CD4-positive, alpha-beta memory T cell (primary cell): ENCODE results near the gene CCDC77. TPM values are rescaled to one million over a fixed set of nuclear protein-coding genes. Genes with fewer than 3 reads are reported as not detected.

ENCODE experiments used
- CTCF ChIA-PET: fragments of 350-600 bp; sonication (Branson Sonifier 250); formaldehyde crosslinking; loops from one replicate; lab custom pipeline; 2021; ENCODE audit warnings: inconsistent platforms; ENCODE audit not compliant: partially characterized antibody; lab: Charles Lee
- POLR2A ChIA-PET: fragments of 350-600 bp; sonication (Branson Sonifier 250); formaldehyde crosslinking; loops from one replicate; lab custom pipeline; 2021; ENCODE audit not compliant: partially characterized antibody; lab: Charles Lee
- DNase-seq, 5 donors: peaks; one replicate each; pipeline versions ENCODE4 v3.0.0 to v3.0.0-alpha.2; 2020 to 2022; ENCODE audit warnings: mixed read lengths in 1 of 5
- H3K27ac ChIP-seq: one replicate; pipeline ENCODE4 v1.7.0; 2013; ENCODE audit warnings: low read depth, low read length
- H3K27me3 ChIP-seq: 2 replicates; pipeline ENCODE4 v1.7.0; 2013; ENCODE audit warnings: mild to moderate bottlenecking, low read length, moderate library complexity; ENCODE audit not compliant: insufficient read depth
- H3K36me3 ChIP-seq: 2 replicates; pipeline ENCODE4 v1.7.0; 2013; ENCODE audit warnings: mild to moderate bottlenecking, low read length, moderate library complexity; ENCODE audit not compliant: insufficient read depth
- H3K4me1 ChIP-seq: 2 replicates; pipeline ENCODE4 v1.7.0; 2013; ENCODE audit warnings: mild to moderate bottlenecking, low read length, moderate library complexity; ENCODE audit not compliant: insufficient read depth
- H3K4me3 ChIP-seq, 2 donors: one replicate each; pipeline ENCODE4 v1.7.0; 2013; ENCODE audit warnings: low read length in 2 of 2, mild to moderate bottlenecking in 1 of 2
- H3K9me3 ChIP-seq, 2 donors: one replicate each; pipeline ENCODE4 v1.7.0; 2013; ENCODE audit warnings: low read length in 2 of 2, control low read depth in 1 of 2; ENCODE audit not compliant: control insufficient read depth in 1 of 2
- H3K27ac Mint-ChIP-seq, 7 donors: one replicate each; pipeline ENCODE4 v1.8.0; 2020 to 2021; ENCODE audit warnings: mixed read lengths in 7 of 7, mild to moderate bottlenecking in 6 of 7, inconsistent platforms in 3 of 7, moderate library complexity in 3 of 7
- H3K27me3 Mint-ChIP-seq, 2 donors: one replicate each; pipeline ENCODE4 v1.8.0; 2020 to 2021; ENCODE audit warnings: mixed read lengths in 2 of 2
- H3K36me3 Mint-ChIP-seq, 2 donors: one replicate each; pipeline ENCODE4 v1.8.0; 2020 to 2021; ENCODE audit warnings: mixed read lengths in 2 of 2, inconsistent platforms in 1 of 2, mild to moderate bottlenecking in 1 of 2
- H3K4me1 Mint-ChIP-seq, 4 donors: one replicate each; pipeline ENCODE4 v1.8.0; 2020 to 2021; ENCODE audit warnings: mixed read lengths in 4 of 4, mild to moderate bottlenecking in 1 of 4
- H3K4me3 Mint-ChIP-seq, 8 donors: one replicate each; pipeline ENCODE4 v1.8.0; 2020 to 2021; ENCODE audit warnings: mixed read lengths in 8 of 8, mild to moderate bottlenecking in 7 of 8, moderate library complexity in 6 of 8, inconsistent platforms in 3 of 8
- H3K9me3 Mint-ChIP-seq, 8 donors: one replicate each; pipeline ENCODE4 v1.8.0; 2020 to 2021; ENCODE audit warnings: mixed read lengths in 8 of 8, mild to moderate bottlenecking in 5 of 8, inconsistent platforms in 3 of 8, moderate library complexity in 1 of 8
- intact Hi-C: fragments of 100-400 bp; cut with micrococcal nuclease; formaldehyde crosslinking; loops from one replicate; pipeline ENCODE4 v1.15.1; 2023
- polyA plus RNA-seq, 2 donors: library from polyadenylated mRNA; unstranded; fragments of 300-500 nt; fragmentation: Illumina TruSeq; gene quantifications; one replicate each; pipeline ENCODE4 v1.2.3, GENCODE V29; 2021
- total RNA-seq, 2 experiments: library from RNA; stranded (reverse); gene quantifications; one replicate each; pipeline ENCODE4 v1.2.3, GENCODE V29; 2021

The CCDC77 gene
- total and polyA plus RNA-seq, 4 experiments from 2014 or later = 5.3 to 13.0 (median 8.4) TPM

- peak; percentile 42 to 62 (median 43) for DNase-seq
- Mint-ChIP-seq H3K27ac (peak within 1 kb of the TSS in 5 of 7 donors; percentile 22 to 77 (median 69)), H3K36me3 (peaks cover 0 to 1% of the 10 kb centered on the region in 2 donors), H3K4me3 (peak within 1 kb of the TSS; percentile 79 to 92 (median 86)), H3K27me3 (peaks cover 0 to 3% of the 10 kb centered on the region in 2 donors), H3K4me1 (peaks cover 17 to 42% (median 22%) of the 10 kb centered on the region in 4 donors), H3K9me3 (no peaks in the 10 kb centered on the region)
- no peak within 1 kb of the TSS for H3K27ac ChIP-seq
- intact Hi-C loops = loop anchor here (10.0 kb wide), 3 partner anchors 355 to 1135 kb away; partner anchors contain the start of genes FBXL14 and RAD52
- peak within 1 kb of the TSS; percentile 58 to 72 for H3K4me3 ChIP-seq
- H3K4me1 ChIP-seq = peaks cover 9% of the 10 kb centered on the region
- ChIA-PET POLR2A (interaction anchor here (0.5 kb wide), 1 partner anchor 104 kb away, joined by 4 read pairs; no protein-coding TSS in a partner anchor), CTCF (no interaction called here)
- H3K9me3 ChIP-seq = no peaks in the 10 kb centered on the region
- no peaks in the 10 kb centered on the region for H3K27me3 ChIP-seq
- no peaks in the 10 kb centered on the region for H3K36me3 ChIP-seq
Measured at GRCh38 chr12:459430-460258, 58.2 kb downstream of the CCDC77 start, which contains the start of gene B4GALNT3. Gene B4GALNT3 (plus strand): TSS chr12:459939. CDS start chr12:460377, 438 bp downstream.

DNA sequence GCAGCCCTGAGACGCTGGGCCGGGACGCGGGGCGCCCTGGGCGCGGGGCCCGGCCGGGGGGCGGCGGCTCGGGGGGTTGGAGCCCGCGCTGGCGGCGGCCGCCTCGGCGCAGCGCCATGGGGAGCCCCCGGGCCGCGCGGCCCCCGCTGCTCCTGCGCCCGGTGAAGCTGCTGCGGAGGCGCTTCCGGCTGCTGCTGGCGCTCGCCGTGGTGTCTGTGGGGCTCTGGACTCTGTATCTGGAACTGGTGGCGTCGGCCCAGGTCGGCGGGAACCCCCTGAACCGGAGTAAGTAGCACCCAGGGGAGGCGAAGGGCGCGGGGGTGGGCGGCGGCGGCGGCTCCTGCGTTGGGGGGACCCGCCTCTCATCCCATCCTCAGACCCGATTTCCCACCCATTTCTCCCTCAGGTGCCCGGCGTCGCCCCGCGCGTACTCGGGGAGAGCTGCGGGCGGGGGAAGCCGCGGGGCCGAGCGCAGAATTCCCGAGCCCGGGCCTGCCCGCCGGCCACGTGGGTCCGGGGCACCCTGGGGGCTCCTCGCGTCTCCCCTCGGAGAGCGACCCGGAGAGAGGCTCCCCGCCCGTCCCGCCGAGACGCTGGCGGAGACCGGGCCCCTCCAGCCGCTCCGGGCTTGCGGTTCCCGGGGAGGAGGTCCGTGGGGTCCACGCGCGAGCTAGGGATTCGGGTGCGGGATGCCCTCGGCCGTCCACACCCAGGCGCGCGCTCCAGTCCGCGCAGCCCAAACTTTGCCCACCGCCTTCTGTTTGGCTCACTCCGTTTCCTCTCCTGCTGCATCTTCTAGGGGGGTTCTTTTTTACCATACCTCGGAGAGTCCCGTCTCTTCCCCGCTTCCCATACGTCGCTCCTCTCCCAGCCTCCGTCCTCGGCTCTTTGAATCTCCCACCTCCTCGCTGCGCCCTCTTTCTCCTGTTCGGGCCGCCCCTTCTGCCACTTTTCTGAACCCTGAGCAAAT lies 59.1 kb downstream of the CCDC77 start:
- H3K4me1 Mint-ChIP-seq = peaks cover 17 to 42% (median 22%) of the 10 kb centered on the region in 4 donors
- H3K9me3 Mint-ChIP-seq = no peaks in the 10 kb centered on the region
- Histone ChIP-seq H3K4me3 (no peak overlapping the region), H3K9me3 (no peaks in the 10 kb centered on the region), H3K27ac (no peak overlapping the region), H3K27me3 (no peaks in the 10 kb centered on the region), H3K4me1 (peaks cover 9% of the 10 kb centered on the region), H3K36me3 (no peaks in the 10 kb centered on the region)
- peak overlapping the region; percentile 85 to 92 (median 87) for H3K4me3 Mint-ChIP-seq
- POLR2A ChIA-PET = interaction anchor here (0.5 kb wide), 1 partner anchor 103 kb away, joined by 4 read pairs; no protein-coding TSS in a partner anchor
- H3K36me3 Mint-ChIP-seq = peaks cover 0 to 1% of the 10 kb centered on the region in 2 donors
- H3K27ac Mint-ChIP-seq = peak overlapping the region in 6 of 7 donors; percentile 61 to 87 (median 70)
- H3K27me3 Mint-ChIP-seq = peaks cover 0 to 3% of the 10 kb centered on the region in 2 donors
- CTCF ChIA-PET = no interaction called here
- peak; percentile 29 to 58 (median 40) for DNase-seq
- intact Hi-C loops = no loop called here

- Histone ChIP-seq H3K27me3 (no peaks in the 10 kb centered on the region), H3K27ac (no peak overlapping the region), H3K9me3 (no peaks in the 10 kb centered on the region), H3K36me3 (no peaks in the 10 kb centered on the region), H3K4me3 (no peak overlapping the region), H3K4me1 (peaks cover 9% of the 10 kb centered on the region)
- Mint-ChIP-seq H3K4me3 (peak overlapping the region; percentile 85 to 92 (median 87)), H3K27ac (peak overlapping the region in 2 of 7 donors; percentile 61 to 63), H3K4me1 (peaks cover 17 to 42% (median 22%) of the 10 kb centered on the region in 4 donors), H3K36me3 (peaks cover 0 to 1% of the 10 kb centered on the region in 2 donors), H3K9me3 (no peaks in the 10 kb centered on the region), H3K27me3 (peaks cover 0 to 3% of the 10 kb centered on the region in 2 donors)
- ChIA-PET POLR2A (no interaction called here), CTCF (interaction anchor here (0.8 to 1.3 kb wide), 3 partner anchors 9 to 86 kb away, joined by 3 to 4 read pairs (median 4); no protein-coding TSS in a partner anchor)
- intact Hi-C loops = no loop called here
- no peak for DNase-seq
Measured at GRCh38 chr12:461425-461824, 60.0 kb downstream of the CCDC77 start.

- H3K36me3 Mint-ChIP-seq = peaks cover 0 to 1% of the 10 kb centered on the region in 2 donors
- H3K4me3 Mint-ChIP-seq = peak overlapping the region in 1 of 8 donors; percentile 57
- peak overlapping the region in 1 of 7 donors; percentile 47 for H3K27ac Mint-ChIP-seq
- CTCF ChIA-PET = interaction anchor here (1.3 to 3.3 kb wide), 3 partner anchors 9 to 75 kb away, joined by 3 to 18 read pairs (median 5); no protein-coding TSS in a partner anchor
- POLR2A ChIA-PET = interaction anchor here (0.8 kb wide), 1 partner anchor 74 kb away, joined by 3 read pairs; the partner anchor contains the start of gene KDM5A
- Histone ChIP-seq H3K27me3 (no peaks in the 10 kb centered on the region), H3K4me1 (peaks cover 9% of the 10 kb centered on the region), H3K27ac (no peak overlapping the region), H3K9me3 (no peaks in the 10 kb centered on the region), H3K36me3 (no peaks in the 10 kb centered on the region), H3K4me3 (no peak overlapping the region)
- intact Hi-C loops = no loop called here
- peaks cover 17 to 41% (median 22%) of the 10 kb centered on the region in 4 donors for H3K4me1 Mint-ChIP-seq
- H3K9me3 Mint-ChIP-seq = no peaks in the 10 kb centered on the region
- peaks cover 0 to 3% of the 10 kb centered on the region in 2 donors for H3K27me3 Mint-ChIP-seq
- DNase-seq = peak in 1 of 5 donors; percentile 11
Measured at GRCh38 chr12:462936-463705, 61.7 kb downstream of the CCDC77 start.

GRCh38 chr12:464484-465267 lies 63.2 kb downstream of the CCDC77 start:
- H3K27ac Mint-ChIP-seq = peak overlapping the region in 2 of 7 donors; percentile 55 to 87
- no peak overlapping the region for H3K4me3 Mint-ChIP-seq
- Histone ChIP-seq H3K4me3 (no peak overlapping the region), H3K9me3 (no peaks in the 10 kb centered on the region), H3K27me3 (no peaks in the 10 kb centered on the region), H3K4me1 (no peaks in the 10 kb centered on the region), H3K27ac (no peak overlapping the region), H3K36me3 (no peaks in the 10 kb centered on the region)
- H3K27me3 Mint-ChIP-seq = peaks cover 0 to 3% of the 10 kb centered on the region in 2 donors
- no peak for DNase-seq
- CTCF ChIA-PET = interaction anchor here (1.2 to 3.3 kb wide), 2 partner anchors 11 to 83 kb away, joined by 5 to 18 read pairs; no protein-coding TSS in a partner anchor
- intact Hi-C loops = no loop called here
- POLR2A ChIA-PET = no interaction called here
- H3K36me3 Mint-ChIP-seq = no peaks in the 10 kb centered on the region
- H3K9me3 Mint-ChIP-seq = no peaks in the 10 kb centered on the region
- peaks cover 10 to 25% (median 16%) of the 10 kb centered on the region in 4 donors for H3K4me1 Mint-ChIP-seq
